C4-2B (cell line): Measurements from ENCODE around the gene MALRD1.
"Not testable (repeated sequence)": the region's sequence is repeated elsewhere in the genome, so short reads cannot be mapped to it uniquely, and the experiment has no call there.

Source experiments
- H3K27ac ChIP-seq: fragments of 450-650 bp; 2 replicates; pipeline ENCODE4 v1.5.1; 2017
- CTCF ChIP-seq: fragments of 450-650 bp; conservative IDR thresholded peaks from 2 replicates; pipeline ENCODE4 v1.5.1; 2017; ENCODE audit warnings: mild to moderate bottlenecking
- ZFX ChIP-seq: fragments of 450-650 bp; IDR thresholded peaks from 2 replicates; pipeline ENCODE4 v1.6.1; 2017

MALRD1 gene

GRCh38 chr10:19728964-19729363 is 680.4 kb downstream of the MALRD1 start:
- TF ChIP-seq CTCF (no peak), ZFX (no peak)
- H3K27ac ChIP-seq, result no peak overlapping the region

- no peak for TF ChIP-seq CTCF
- no peak for TF ChIP-seq ZFX
- no peak overlapping the region for H3K27ac ChIP-seq
Observed at GRCh38 chr10:19730167-19730906, 681.7 kb downstream of the MALRD1 start.

GRCh38 chr10:19730907-19731217 is 682.3 kb downstream of the MALRD1 start:
- no peak overlapping the region for H3K27ac ChIP-seq
- TF ChIP-seq CTCF, result no peak
- no peak for TF ChIP-seq ZFX

GRCh38 chr10:19731560-19731959 is 683.0 kb downstream of the MALRD1 start:
- TF ChIP-seq CTCF (no peak), ZFX (no peak)
- no peak overlapping the region for H3K27ac ChIP-seq

GRCh38 chr10:19738440-19738839 is 689.8 kb downstream of the MALRD1 start:
- H3K27ac ChIP-seq, result no peak overlapping the region
- TF ChIP-seq ZFX (no peak), CTCF (no peak)

GRCh38 chr10:19739232-19739631 is 690.6 kb downstream of the MALRD1 start:
- H3K27ac ChIP-seq, result not testable (repeated sequence)

- not testable (repeated sequence) for H3K27ac ChIP-seq
Observed at GRCh38 chr10:19742144-19742543, 693.5 kb downstream of the MALRD1 start.

- no peak overlapping the region; the same call in 1 of the 2 replicates for H3K27ac ChIP-seq
- TF ChIP-seq CTCF (no peak), ZFX (no peak)
Observed at GRCh38 chr10:19745672-19746071, 697.1 kb downstream of the MALRD1 start.
